GM10266 (cell line): Measurements from ENCODE around the gene OXCT1.
"Not testable (repeated sequence)": the region's sequence is repeated elsewhere in the genome, so short reads cannot be mapped to it uniquely, and the experiment has no call there.

Source experiments
- DNase-seq: peaks from one replicate; pipeline ENCODE4 v3.0.0; 2012; ENCODE audit errors: extremely low spot score
- TF ChIP-seq, protein P1 (sequence below): IDR thresholded peaks from 2 replicates; pipeline ENCODE4 v1.5.1; 2012; ENCODE audit warnings: mild to moderate bottlenecking, low read depth; ENCODE audit not compliant: control insufficient read depth, insufficient read depth; ENCODE audit errors: missing control alignments

Gene OXCT1

DNA sequence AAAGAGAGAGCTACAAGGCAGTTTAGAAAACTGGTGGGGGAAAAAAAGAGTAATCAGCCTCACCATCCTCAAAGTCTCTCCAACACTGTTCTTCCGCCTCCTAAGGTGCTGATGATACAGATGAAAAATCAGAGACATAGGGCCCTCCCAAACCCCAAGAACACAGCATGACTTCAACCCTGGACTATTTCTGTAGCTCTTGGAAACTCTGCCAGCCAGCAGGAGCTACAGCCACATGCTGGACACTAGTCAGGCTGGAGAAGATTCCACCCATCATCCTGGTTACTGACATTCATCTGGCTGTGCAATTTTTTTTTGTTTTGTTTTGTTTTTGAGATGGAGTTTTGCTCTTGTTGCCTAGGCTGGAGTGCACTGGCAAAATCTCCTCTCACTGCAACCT lies 42.4 kb downstream of the OXCT1 start:
- DNase-seq, result no peak
- TF ChIP-seq, protein P1, sequence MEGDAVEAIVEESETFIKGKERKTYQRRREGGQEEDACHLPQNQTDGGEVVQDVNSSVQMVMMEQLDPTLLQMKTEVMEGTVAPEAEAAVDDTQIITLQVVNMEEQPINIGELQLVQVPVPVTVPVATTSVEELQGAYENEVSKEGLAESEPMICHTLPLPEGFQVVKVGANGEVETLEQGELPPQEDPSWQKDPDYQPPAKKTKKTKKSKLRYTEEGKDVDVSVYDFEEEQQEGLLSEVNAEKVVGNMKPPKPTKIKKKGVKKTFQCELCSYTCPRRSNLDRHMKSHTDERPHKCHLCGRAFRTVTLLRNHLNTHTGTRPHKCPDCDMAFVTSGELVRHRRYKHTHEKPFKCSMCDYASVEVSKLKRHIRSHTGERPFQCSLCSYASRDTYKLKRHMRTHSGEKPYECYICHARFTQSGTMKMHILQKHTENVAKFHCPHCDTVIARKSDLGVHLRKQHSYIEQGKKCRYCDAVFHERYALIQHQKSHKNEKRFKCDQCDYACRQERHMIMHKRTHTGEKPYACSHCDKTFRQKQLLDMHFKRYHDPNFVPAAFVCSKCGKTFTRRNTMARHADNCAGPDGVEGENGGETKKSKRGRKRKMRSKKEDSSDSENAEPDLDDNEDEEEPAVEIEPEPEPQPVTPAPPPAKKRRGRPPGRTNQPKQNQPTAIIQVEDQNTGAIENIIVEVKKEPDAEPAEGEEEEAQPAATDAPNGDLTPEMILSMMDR, result no peak

DNA sequence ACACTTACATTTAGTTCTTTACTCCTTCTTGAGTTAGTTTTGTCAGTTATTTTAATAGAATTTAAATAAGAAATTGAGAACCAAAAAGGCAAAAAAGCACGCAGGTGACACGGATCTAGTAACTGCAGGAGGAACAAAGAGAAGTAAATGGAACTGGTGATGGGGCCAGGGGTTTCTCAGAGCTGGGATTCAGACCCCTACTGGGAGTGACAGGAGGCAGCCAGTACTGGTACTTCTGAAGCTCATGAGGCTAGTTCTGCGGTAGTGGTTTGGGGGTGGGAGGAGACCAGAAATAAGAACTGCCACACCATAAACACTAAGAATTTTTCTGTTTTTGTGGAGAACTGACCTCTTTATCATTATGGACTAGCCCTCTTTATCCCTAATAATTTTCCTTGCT lies 48.2 kb downstream of the OXCT1 start:
- DNase-seq, result no peak
- TF ChIP-seq, protein P1, result no peak

GRCh38 chr5:41821051-41821450 lies 49.2 kb downstream of the OXCT1 start:
- TF ChIP-seq, protein P1, result no peak
- no peak for DNase-seq

GRCh38 chr5:41820150-41820549 lies 50.1 kb downstream of the OXCT1 start:
- TF ChIP-seq, protein P1, result no peak
- DNase-seq, result no peak

DNA sequence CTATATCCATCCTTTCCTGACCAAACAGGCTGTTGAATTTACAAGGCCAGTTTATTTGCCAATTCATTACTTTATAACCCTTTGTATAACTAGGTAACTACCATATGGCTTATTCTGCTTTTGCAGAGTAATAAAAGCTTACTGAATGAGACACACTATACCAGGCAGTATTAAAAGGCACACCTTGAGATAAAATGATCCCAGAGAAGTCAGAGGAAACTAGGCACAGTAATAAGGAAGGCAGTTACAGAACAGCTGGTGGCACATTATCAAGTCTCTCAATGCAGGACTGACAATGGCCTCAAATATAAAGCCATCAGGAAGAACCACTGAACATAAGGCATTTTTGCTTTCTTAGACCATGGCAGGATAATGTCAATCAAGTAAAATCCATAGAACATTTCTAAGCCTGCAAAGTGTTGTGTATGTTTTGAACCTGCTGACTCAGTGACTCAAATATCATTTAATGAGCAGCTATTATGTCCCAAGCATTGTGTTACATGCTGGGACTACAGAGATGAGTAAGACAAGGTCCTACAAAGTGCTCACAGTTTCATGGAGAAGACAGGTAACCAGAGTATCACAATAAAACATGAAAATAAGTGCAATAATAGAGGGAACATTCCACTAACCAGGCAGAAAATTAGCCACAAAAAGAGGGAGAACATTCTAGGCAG lies 52.5 kb downstream of the OXCT1 start:
- no peak for DNase-seq
- TF ChIP-seq, protein P1, result no peak

DNA sequence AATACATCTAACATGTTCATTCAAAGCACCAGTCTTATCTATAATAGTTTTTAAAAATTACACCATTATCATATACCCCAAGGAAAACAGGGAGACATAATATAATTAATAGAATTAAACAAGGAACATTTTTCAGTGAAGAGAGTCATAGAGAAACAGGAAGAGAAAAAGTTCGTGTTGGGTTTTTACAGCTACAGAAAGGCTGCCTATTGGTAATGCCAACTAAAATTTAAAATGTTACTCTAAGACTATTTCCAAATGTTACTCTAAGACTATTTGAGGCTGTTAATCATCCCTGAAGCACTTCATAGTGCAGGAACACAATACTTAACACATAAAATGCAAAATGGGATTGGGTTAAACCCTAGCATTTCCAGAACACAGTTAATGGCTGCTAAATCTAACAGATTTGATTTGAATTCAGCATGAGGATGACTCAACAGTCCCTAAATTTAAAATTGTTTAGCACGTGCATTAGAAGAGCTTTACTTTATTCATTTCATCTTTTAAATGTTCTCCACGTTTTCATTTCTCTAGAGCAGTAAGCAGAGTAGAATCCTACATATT lies 54.5 kb downstream of the OXCT1 start:
- DNase-seq, result no peak
- TF ChIP-seq, protein P1, result no peak

DNA sequence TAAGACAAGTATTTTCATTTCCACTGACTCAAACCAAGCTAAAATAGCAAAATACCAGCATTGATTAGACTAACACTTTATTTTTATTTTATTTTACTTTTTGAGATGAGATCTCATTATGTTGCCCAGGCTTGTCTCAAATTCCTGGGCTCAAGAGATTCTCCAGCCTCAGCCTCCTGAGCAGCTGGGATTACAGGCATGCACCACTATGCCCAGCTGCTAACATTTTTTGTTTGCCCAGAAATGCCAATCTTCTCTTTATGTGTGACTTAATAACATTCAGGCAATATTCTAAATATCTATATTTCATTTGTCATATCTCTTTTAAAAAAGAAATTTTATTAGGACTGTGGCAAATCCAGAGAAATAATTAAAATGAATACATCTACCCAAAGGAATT lies 55.0 kb downstream of the OXCT1 start:
- TF ChIP-seq, protein P1, result no peak
- DNase-seq, result no peak

DNA sequence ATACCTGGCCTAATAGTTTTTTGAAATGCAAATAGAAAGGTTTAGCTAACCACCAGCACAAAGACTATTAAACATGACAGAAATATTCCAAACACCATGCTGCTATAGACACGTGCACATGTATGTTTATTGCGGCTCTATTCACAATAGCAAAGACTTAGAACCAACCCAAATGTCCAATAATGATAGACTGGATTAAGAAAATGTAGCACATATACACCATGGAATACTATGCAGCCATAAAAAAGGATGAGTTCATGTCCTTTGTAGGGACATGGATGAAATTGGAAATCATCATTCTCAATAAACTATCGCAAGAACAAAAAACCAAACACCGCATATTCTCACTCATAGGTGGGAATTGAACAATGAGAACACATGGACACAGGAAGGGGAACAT lies 55.9 kb downstream of the OXCT1 start:
- DNase-seq, result not testable (repeated sequence)
